ENCODE data around the gene THSD7B. TPM values are rescaled to one million over a fixed set of nuclear protein-coding genes. Genes with fewer than 3 reads are reported as not detected.

THSD7B gene
- total RNA-seq, 1 donor from 2014 or later = 9.8 TPM

DNA sequence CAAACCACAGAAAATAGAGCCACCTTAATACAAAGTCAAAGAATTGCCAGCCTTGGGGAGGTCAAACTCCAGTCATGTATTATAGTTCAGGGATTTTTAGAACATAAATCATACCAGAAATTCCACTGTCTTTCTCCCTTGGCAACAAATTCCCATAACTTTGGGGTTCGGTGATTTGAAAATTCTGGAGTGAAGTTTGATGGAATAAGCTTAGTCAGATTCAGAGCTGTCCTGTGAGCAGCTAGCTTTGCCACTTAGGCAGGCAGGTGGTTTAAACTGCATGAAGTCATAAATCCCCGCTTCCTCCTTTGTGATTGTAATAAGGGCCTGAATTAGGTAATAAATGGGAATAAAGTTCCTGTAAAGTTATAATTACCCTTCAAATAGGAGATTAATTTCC, 741.9 kb downstream of the THSD7B start:
- no peak overlapping the region for H3K4me3 Mint-ChIP-seq

DNA sequence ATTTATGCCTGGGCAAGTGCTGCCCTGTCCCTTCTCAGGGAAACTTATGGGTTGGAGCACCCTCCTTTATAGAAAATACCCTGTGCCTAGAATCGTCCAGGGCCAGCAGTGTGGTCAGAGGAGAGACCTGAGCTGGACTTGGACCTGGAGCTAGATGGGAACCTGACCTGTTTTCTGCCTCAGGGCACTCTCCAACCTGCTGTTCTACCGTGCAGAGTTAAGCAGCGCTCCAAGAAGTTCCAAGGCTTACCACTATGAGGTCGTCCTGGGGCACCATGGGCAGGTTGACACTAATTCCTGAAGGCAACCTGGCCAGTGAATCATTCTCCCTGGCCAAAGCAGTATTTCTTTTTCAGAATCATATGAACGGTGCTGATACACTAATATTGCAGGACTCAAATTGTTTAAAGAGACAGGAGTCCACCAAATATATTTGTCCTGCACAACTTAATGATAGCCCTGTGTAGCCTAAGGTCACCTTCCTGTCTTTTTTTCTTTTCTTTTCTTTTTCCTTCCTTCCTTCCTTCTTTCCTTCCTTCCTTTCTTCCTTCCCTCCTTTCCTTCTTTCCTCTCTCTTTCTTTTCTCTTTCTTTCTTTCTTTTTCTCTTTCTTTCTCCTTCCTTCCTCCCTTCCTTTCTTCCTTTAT, 743.5 kb downstream of the THSD7B start:
- H3K27ac Mint-ChIP-seq = no peak overlapping the region
- peaks cover 11% of the 10 kb centered on the region for H3K4me1 Mint-ChIP-seq (ENCODE audit: unreplicated experiment)
- DNase-seq (ENCODE audit: extremely low spot score, unreplicated experiment) = no peak

More for the DNA sequence above, 741.9 kb downstream of the THSD7B start:
- no peaks in the 10 kb centered on the region for H3K36me3 Mint-ChIP-seq
- DNase-seq (ENCODE audit: extremely low spot score, unreplicated experiment) = no peak
- no peaks in the 10 kb centered on the region for H3K9me3 Mint-ChIP-seq
- H3K27ac Mint-ChIP-seq = no peak overlapping the region
- peaks cover 11% of the 10 kb centered on the region for H3K4me1 Mint-ChIP-seq (ENCODE audit: unreplicated experiment)
- H3K27me3 Mint-ChIP-seq = no peaks in the 10 kb centered on the region
- TF ChIP-seq, protein P1, sequence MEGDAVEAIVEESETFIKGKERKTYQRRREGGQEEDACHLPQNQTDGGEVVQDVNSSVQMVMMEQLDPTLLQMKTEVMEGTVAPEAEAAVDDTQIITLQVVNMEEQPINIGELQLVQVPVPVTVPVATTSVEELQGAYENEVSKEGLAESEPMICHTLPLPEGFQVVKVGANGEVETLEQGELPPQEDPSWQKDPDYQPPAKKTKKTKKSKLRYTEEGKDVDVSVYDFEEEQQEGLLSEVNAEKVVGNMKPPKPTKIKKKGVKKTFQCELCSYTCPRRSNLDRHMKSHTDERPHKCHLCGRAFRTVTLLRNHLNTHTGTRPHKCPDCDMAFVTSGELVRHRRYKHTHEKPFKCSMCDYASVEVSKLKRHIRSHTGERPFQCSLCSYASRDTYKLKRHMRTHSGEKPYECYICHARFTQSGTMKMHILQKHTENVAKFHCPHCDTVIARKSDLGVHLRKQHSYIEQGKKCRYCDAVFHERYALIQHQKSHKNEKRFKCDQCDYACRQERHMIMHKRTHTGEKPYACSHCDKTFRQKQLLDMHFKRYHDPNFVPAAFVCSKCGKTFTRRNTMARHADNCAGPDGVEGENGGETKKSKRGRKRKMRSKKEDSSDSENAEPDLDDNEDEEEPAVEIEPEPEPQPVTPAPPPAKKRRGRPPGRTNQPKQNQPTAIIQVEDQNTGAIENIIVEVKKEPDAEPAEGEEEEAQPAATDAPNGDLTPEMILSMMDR (conservative IDR thresholded peaks at IDR 0.05) = no peak

DNA sequence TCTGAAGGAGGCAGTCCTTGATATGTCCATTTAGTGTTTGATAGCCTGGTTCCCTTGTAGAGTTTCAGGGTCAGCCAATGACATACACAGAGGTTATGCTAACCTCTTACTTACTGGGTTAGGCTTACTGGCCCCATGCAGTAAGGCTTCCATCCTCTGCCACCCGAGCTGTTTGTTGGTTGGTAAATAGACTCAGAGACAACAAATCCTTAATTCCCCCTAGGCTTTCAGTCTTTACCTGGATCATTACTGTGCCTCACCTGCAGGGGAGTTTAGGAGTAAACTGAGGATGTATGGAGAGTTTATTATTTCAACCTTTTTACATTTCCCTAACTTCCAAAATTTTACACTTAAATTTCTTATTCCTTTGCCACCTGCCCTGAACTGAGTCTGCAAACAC, 746.2 kb downstream of the THSD7B start:
- Mint-ChIP-seq H3K4me1 (ENCODE audit: unreplicated experiment) (peaks cover 11% of the 10 kb centered on the region), H3K9me3 (peaks cover 7% of the 10 kb centered on the region), H3K27me3 (no peaks in the 10 kb centered on the region), H3K27ac (no peak overlapping the region), H3K4me3 (no peak overlapping the region), H3K36me3 (no peaks in the 10 kb centered on the region)
- TF ChIP-seq, protein P1 (conservative IDR thresholded peaks at IDR 0.05) = no peak
- no peak for DNase-seq (ENCODE audit: extremely low spot score, unreplicated experiment)

More for the DNA sequence above, 743.5 kb downstream of the THSD7B start:
- TF ChIP-seq, protein P1 (conservative IDR thresholded peaks at IDR 0.05) = no peak
- H3K36me3 Mint-ChIP-seq = no peaks in the 10 kb centered on the region
- H3K9me3 Mint-ChIP-seq = no peaks in the 10 kb centered on the region
- no peaks in the 10 kb centered on the region for H3K27me3 Mint-ChIP-seq
- H3K4me3 Mint-ChIP-seq = no peak overlapping the region

GRCh38 chr2:137521653-137522619, 756.6 kb downstream of the THSD7B start:
- no peaks in the 10 kb centered on the region for H3K4me1 Mint-ChIP-seq (ENCODE audit: unreplicated experiment)
- no peak overlapping the region for H3K27ac Mint-ChIP-seq
- TF ChIP-seq, protein P1 (conservative IDR thresholded peaks at IDR 0.05) = no peak
- no peaks in the 10 kb centered on the region for H3K36me3 Mint-ChIP-seq
- DNase-seq (ENCODE audit: extremely low spot score, unreplicated experiment) = no peak
- H3K4me3 Mint-ChIP-seq = no peak overlapping the region
- no peaks in the 10 kb centered on the region for H3K9me3 Mint-ChIP-seq
- no peaks in the 10 kb centered on the region for H3K27me3 Mint-ChIP-seq

DNA sequence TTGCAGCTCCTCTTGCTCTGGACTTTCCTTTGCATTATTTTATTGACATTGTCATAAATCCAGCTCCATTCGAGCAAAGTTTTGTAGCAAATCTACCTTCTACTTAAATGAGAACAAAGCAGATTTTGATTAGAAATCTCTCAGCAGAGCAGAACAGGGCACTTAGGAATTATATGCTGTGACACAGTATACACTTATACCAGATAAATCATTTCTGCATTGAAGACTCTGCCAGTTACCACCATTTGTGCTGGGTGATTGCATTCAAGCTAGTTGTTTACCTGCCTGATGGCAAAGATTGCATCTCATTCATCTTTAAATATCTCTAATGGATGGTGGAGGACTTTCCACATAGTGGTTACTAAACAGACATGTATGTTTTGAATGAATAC, 757.3 kb downstream of the THSD7B start:
- H3K27me3 Mint-ChIP-seq = no peaks in the 10 kb centered on the region
- DNase-seq (ENCODE audit: extremely low spot score, unreplicated experiment) = no peak
- no peaks in the 10 kb centered on the region for H3K4me1 Mint-ChIP-seq (ENCODE audit: unreplicated experiment)
- TF ChIP-seq, protein P1 (conservative IDR thresholded peaks at IDR 0.05) = no peak
- H3K27ac Mint-ChIP-seq = no peak overlapping the region
- H3K36me3 Mint-ChIP-seq = no peaks in the 10 kb centered on the region
- no peaks in the 10 kb centered on the region for H3K9me3 Mint-ChIP-seq
- H3K4me3 Mint-ChIP-seq = no peak overlapping the region

Measured in type B pancreatic cell (in vitro differentiated cells).